DOHH2 (cell line): ENCODE measurements around the gene HMG20A.

Experiments used
- H3F3A ChIP-seq: fragments of 200-600 bp; sonication (generic), shearing (Covaris generic); 2 replicates; pipeline ENCODE4 v1.6.0; 2016; ENCODE audit warnings: antibody characterized with exemption, mild to moderate bottlenecking; ENCODE audit not compliant: control insufficient read depth, insufficient read depth
- H3K27ac ChIP-seq: fragments of 200-600 bp; sonication (generic); 2 replicates; pipeline ENCODE4 v1.5.1; 2014; ENCODE audit warnings: low read depth, mild to moderate bottlenecking, low read length, moderate library complexity
- H3K27me3 ChIP-seq: fragments of 200-600 bp; sonication (generic); 2 replicates; pipeline ENCODE4 v1.6.1; 2014; ENCODE audit warnings: mild to moderate bottlenecking, low read length, mixed read lengths; ENCODE audit not compliant: control insufficient read depth
- H3K36me3 ChIP-seq: fragments of 200-600 bp; sonication (generic); 2 replicates; pipeline ENCODE4 v1.6.1; 2014; ENCODE audit warnings: mild to moderate bottlenecking, low read length, moderate library complexity, mixed read lengths; ENCODE audit not compliant: control insufficient read depth
- H3K4me1 ChIP-seq: fragments of 200-600 bp; sonication (generic); 2 replicates; pipeline ENCODE4 v1.6.1; 2014; ENCODE audit warnings: mild to moderate bottlenecking, low read length, mixed read lengths; ENCODE audit not compliant: control insufficient read depth
- H3K4me2 ChIP-seq: fragments of 200-600 bp; sonication (generic); 2 replicates; pipeline ENCODE4 v1.6.0; 2014; ENCODE audit warnings: mild to moderate bottlenecking, low read length, moderate library complexity
- H3K4me3 ChIP-seq: fragments of 200-600 bp; sonication (generic); 2 replicates; pipeline ENCODE4 v1.5.1; 2014; ENCODE audit warnings: mild to moderate bottlenecking, low read length, mixed read lengths
- H3K79me2 ChIP-seq: fragments of 200-600 bp; sonication (generic); 2 replicates; pipeline ENCODE4 v1.6.1; 2014; ENCODE audit warnings: mild to moderate bottlenecking, low read length, mixed read lengths; ENCODE audit not compliant: control insufficient read depth
- H3K9me2 ChIP-seq: fragments of 200-600 bp; sonication (generic); replicated peaks from 2 replicates; pipeline ENCODE4 v1.6.1; 2014; ENCODE audit warnings: mild to moderate bottlenecking, low read length, mixed read lengths; ENCODE audit not compliant: control insufficient read depth
- H3K9me3 ChIP-seq: fragments of 200-600 bp; sonication (generic); 2 replicates; pipeline ENCODE4 v1.6.1; 2014; ENCODE audit warnings: antibody characterized with exemption, low read length, mixed read lengths; ENCODE audit not compliant: control insufficient read depth, insufficient read depth
- H4K20me1 ChIP-seq: fragments of 200-600 bp; sonication (generic); 2 replicates; pipeline ENCODE4 v1.6.0; 2014; ENCODE audit warnings: low read depth, mild to moderate bottlenecking, antibody characterized with exemption, low read length, moderate library complexity; ENCODE audit not compliant: control insufficient read depth, insufficient read depth
- CTCF ChIP-seq: fragments of 200-600 bp; sonication (generic); IDR thresholded peaks from one replicate; pipeline ENCODE4 v1.5.1; 2014; ENCODE audit warnings: antibody characterized with exemption, mild to moderate bottlenecking, low read depth, low read length; ENCODE audit not compliant: poor library complexity, severe bottlenecking
- EZH2phosphoT487 ChIP-seq: fragments of 200-600 bp; sonication (generic); IDR thresholded peaks from 2 replicates; pipeline ENCODE4 v1.6.1; 2017; ENCODE audit warnings: borderline replicate concordance, mild to moderate bottlenecking, antibody characterized with exemption, low read length, moderate library complexity, mixed read lengths

HMG20A gene

DNA sequence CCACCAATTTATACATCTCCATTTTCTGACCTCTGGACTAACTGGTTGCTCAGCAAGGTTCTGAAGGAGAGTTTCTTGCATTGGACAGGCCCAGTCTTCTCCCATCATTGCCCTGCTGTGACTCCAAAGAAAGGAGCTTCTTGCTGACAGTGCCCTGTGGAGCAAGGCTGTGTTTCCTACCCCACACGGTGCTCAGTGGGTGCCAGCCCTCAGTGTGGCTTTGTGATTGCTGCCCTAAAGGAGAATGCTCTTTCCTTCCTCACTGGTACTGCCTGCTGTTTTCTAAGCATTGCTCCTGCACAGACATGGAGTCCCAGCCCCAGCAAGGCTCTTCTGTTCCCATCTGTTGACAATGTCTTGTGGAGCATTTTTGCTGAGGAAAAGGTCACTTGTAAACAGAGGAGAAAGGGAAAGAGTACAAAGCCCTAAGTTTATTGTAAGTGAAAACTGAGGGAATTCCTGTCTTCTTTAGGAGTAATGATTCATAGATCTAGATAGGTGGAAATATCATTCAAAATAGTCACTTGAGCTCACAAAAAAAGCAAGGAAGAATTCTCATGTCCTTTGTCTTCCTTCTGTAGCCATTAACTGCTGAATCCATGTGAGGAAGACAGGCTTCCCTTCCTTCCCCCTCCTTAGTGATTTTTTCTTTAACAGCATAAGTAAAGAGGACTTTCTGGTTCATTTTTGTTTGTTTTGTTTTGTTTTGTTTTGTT lies 62.9 kb downstream of the HMG20A start:
- no peaks in the 10 kb centered on the region for H3K27me3 ChIP-seq
- H3K4me2 ChIP-seq: no peak overlapping the region
- no peaks in the 10 kb centered on the region for H3K9me2 ChIP-seq
- H3K9me3 ChIP-seq: no peaks in the 10 kb centered on the region
- no peak overlapping the region for H3K4me3 ChIP-seq
- H3K4me1 ChIP-seq: peaks cover 10% of the 10 kb centered on the region
- no peaks in the 10 kb centered on the region for H3F3A ChIP-seq
- no peaks in the 10 kb centered on the region; the same call in 1 of the 2 replicates for H4K20me1 ChIP-seq
- no peaks in the 10 kb centered on the region for H3K79me2 ChIP-seq
- H3K36me3 ChIP-seq: peaks cover 57% of the 10 kb centered on the region
- no peak for TF ChIP-seq CTCF
- TF ChIP-seq EZH2phosphoT487: no peak
- no peak overlapping the region for H3K27ac ChIP-seq

DNA sequence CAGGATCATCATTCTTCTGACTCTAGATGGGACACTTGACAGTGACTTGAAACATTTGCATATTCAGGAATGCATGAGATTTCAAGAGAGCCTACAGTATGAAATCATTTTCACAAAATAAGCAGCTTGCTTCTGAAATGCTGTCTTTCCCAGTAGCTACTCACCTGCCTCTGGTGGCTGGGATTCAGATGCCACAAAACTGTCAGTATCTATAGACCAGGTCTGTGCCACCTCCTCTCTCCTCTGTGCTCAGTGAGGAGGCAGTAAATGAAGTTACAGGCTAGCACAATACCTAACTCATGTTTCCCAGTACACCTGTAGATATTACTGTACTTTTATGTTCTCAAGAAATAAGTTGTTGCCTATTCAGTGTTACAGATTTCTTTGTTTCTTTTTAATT lies 64.3 kb downstream of the HMG20A start:
- no peak for TF ChIP-seq EZH2phosphoT487
- no peak for TF ChIP-seq CTCF
- Histone ChIP-seq H3K9me2 (no peaks in the 10 kb centered on the region), H3F3A (no peaks in the 10 kb centered on the region), H3K27me3 (no peaks in the 10 kb centered on the region), H3K4me1 (peaks cover 10% of the 10 kb centered on the region), H3K27ac (no peak overlapping the region), H3K4me3 (no peak overlapping the region), H4K20me1 (no peaks in the 10 kb centered on the region; the same call in 1 of the 2 replicates), H3K36me3 (peaks cover 42% of the 10 kb centered on the region), H3K9me3 (no peaks in the 10 kb centered on the region), H3K4me2 (no peak overlapping the region), H3K79me2 (no peaks in the 10 kb centered on the region)

DNA sequence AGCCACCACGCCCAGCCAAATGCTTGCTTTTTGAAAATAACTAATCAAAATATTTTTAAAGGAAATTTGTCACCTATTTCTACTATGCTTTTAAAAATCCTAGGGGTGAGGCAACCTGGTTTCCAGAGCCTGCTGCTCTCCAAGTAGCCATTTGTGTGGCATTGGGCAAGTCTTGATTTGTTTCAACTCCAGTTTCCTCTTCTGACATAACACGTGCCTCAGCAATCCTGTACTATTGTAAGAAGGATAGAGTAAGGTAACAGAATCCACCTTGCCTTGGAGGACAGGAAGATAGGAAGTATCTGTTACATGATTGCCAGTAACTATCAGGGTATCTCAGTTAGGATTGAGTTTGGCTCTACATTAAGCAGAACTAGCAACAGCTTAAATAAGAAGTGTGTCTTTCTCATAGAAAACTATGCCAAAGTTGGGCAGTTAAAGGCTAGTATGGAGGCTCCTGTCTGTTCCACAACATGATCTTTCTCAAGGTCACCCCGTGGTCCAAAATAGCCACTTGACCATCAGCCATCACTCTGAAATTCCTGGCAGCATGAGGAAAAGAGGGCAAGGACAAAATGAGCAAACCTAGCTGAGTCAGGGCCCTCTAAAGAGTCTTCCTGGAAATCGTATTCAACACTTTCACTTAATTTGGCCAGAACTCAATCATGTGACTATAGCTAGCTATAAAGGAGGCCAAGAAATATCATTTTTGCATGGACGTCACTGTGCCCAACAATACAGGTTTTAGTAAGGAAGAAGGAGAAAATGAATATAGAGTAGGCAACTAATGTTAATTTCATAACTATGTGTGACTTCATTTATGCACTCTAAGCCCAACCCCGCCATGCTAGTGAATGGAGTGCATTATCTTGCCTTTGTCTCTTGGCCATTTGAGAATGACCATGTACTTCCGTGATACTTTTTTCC lies 66.1 kb downstream of the HMG20A start:
- Histone ChIP-seq H3K9me3 (no peaks in the 10 kb centered on the region), H4K20me1 (no peaks in the 10 kb centered on the region; the same call in 1 of the 2 replicates), H3K27me3 (no peaks in the 10 kb centered on the region), H3K79me2 (no peaks in the 10 kb centered on the region), H3K4me1 (peaks cover 10% of the 10 kb centered on the region), H3K36me3 (peaks cover 31% of the 10 kb centered on the region), H3K4me2 (no peak overlapping the region), H3K27ac (no peak overlapping the region), H3K4me3 (no peak overlapping the region), H3K9me2 (no peaks in the 10 kb centered on the region), H3F3A (0 out of 2 replicates have a peak, but pooled peaks cover 3% of the 10 kb centered on the region)
- TF ChIP-seq EZH2phosphoT487 (no peak), CTCF (no peak)
